IMR-90 (cell line): ENCODE measurements around the gene XKR7. TPM values are rescaled to one million over a fixed set of nuclear protein-coding genes. Genes with fewer than 3 reads are reported as not detected.

Experiments
- ATAC-seq: fragments of 200-7000 bp; cut with Tn5 transposase; 2 replicates; pipeline ENCODE4 v1.9.1; 2020; ENCODE audit warnings: low read depth, mild to moderate bottlenecking, moderate library complexity
- BruUV-seq: library from RNA; stranded (reverse); fragments of 400-500 nt; replicated peaks from 2 replicates; lab custom pipeline; 2021; lab: Mats Ljungman, UMichigan
- CTCF ChIA-PET: fragments of 300-600 bp; formaldehyde crosslinking; extraction: SDS; loops from one replicate; lab custom pipeline; 2021; ENCODE audit warnings: antibody characterized with exemption; lab: Yijun Ruan, JAX
- POLR2A ChIA-PET: fragments of 300-600 bp; sonication (Branson Sonifier 250); formaldehyde crosslinking; loops from one replicate; lab custom pipeline; 2022; ENCODE audit warnings: antibody characterized with exemption; ENCODE audit not compliant: unreplicated experiment; lab: Charles Lee
- DNase-seq: peaks from one replicate; pipeline ENCODE4 v3.0.0; 2013
- H2AFZ ChIP-seq: replicated peaks from 2 replicates; pipeline ENCODE3; 2013; ENCODE audit warnings: low read length, mild to moderate bottlenecking; ENCODE audit not compliant: poor library complexity
- H2AK5ac ChIP-seq: 2 replicates; pipeline ENCODE4 v1.6.1; 2013; ENCODE audit warnings: low read depth, low read length, inconsistent platforms
- H2AK9ac ChIP-seq: replicated peaks from 2 replicates; pipeline ENCODE3; 2013; ENCODE audit warnings: mild to moderate bottlenecking, low read depth, low read length, moderate library complexity; ENCODE audit not compliant: poor library complexity
- H2BK120ac ChIP-seq: 2 replicates; pipeline ENCODE4 v1.6.1; 2013; ENCODE audit warnings: low read depth, low read length, inconsistent platforms
- H2BK15ac ChIP-seq: 3 replicates; pipeline ENCODE4 v1.6.1; 2013; ENCODE audit warnings: low read depth, low read length, inconsistent platforms
- H2BK20ac ChIP-seq: 2 replicates; pipeline ENCODE4 v1.6.1; 2013; ENCODE audit warnings: low read depth, mild to moderate bottlenecking, inconsistent platforms, low read length, moderate library complexity
- H2BK5ac ChIP-seq: 2 replicates; pipeline ENCODE4 v1.6.1; 2013; ENCODE audit warnings: mild to moderate bottlenecking, low read depth, low read length, inconsistent platforms; ENCODE audit not compliant: poor library complexity, severe bottlenecking
- H3K14ac ChIP-seq: replicated peaks from 2 replicates; pipeline ENCODE4 v1.6.1; 2013; ENCODE audit warnings: low read depth, low read length, inconsistent platforms
- H3K18ac ChIP-seq: 2 replicates; pipeline ENCODE4 v1.6.1; 2013; ENCODE audit warnings: low read depth, low read length, control low read depth
- H3K23ac ChIP-seq: 2 replicates; pipeline ENCODE4 v1.6.1; 2013; ENCODE audit warnings: low read depth, low read length, inconsistent platforms
- H3K27ac ChIP-seq: 2 replicates; pipeline ENCODE4 v1.5.1; 2013; ENCODE audit warnings: mild to moderate bottlenecking, control low read depth, low read length; ENCODE audit not compliant: insufficient read depth
- H3K27me3 ChIP-seq: 2 replicates; pipeline ENCODE4 v1.6.1; 2013; ENCODE audit warnings: low read length; ENCODE audit not compliant: control insufficient read depth, insufficient read depth
- H3K36me3 ChIP-seq: 2 replicates; pipeline ENCODE4 v1.6.1; 2013; ENCODE audit warnings: low read length, mixed read lengths; ENCODE audit not compliant: control insufficient read depth, insufficient read depth
- H3K4ac ChIP-seq: 2 replicates; pipeline ENCODE4 v1.6.1; 2013; ENCODE audit warnings: low read depth, low read length, inconsistent platforms
- H3K4me1 ChIP-seq: 2 replicates; pipeline ENCODE4 v1.6.1; 2013; ENCODE audit warnings: low read length, mixed read lengths; ENCODE audit not compliant: control insufficient read depth, insufficient read depth
- H3K4me2 ChIP-seq: 2 replicates; pipeline ENCODE4 v1.6.1; 2013; ENCODE audit warnings: low read depth, mild to moderate bottlenecking, control low read depth, low read length, moderate library complexity
- H3K4me3 ChIP-seq: 2 replicates; pipeline ENCODE4 v1.5.1; 2013; ENCODE audit warnings: low read depth, mild to moderate bottlenecking, control low read depth, low read length, moderate library complexity; ENCODE audit not compliant: insufficient read depth
- H3K56ac ChIP-seq: 2 replicates; pipeline ENCODE4 v1.6.1; 2013; ENCODE audit warnings: low read length, inconsistent platforms; ENCODE audit not compliant: insufficient read depth; ENCODE audit errors: extremely low read depth
- H3K79me1 ChIP-seq, 2 experiments: 2 replicates each; pipeline ENCODE4 v1.6.1; 2013; ENCODE audit warnings: low read length in 2 of 2, inconsistent platforms in 1 of 2, low read depth in 1 of 2
- H3K9ac ChIP-seq: 2 replicates; pipeline ENCODE4 v1.6.1; 2013; ENCODE audit warnings: low read depth, low read length, control low read depth
- H3K9me1 ChIP-seq: 2 replicates; pipeline ENCODE4 v1.6.1; 2013; ENCODE audit warnings: low read length, inconsistent platforms; ENCODE audit not compliant: insufficient read depth
- H3K9me3 ChIP-seq: 2 replicates; pipeline ENCODE4 v1.6.1; 2013; ENCODE audit warnings: low read length; ENCODE audit not compliant: control insufficient read depth, insufficient read depth
- H4K20me1 ChIP-seq: 2 replicates; pipeline ENCODE4 v1.6.1; 2013; ENCODE audit warnings: low read length, inconsistent platforms; ENCODE audit not compliant: insufficient read depth
- H4K5ac ChIP-seq: 2 replicates; pipeline ENCODE4 v1.6.1; 2013; ENCODE audit warnings: mild to moderate bottlenecking, low read depth, low read length, control low read depth
- H4K8ac ChIP-seq, 2 experiments: 2 replicates each; pipeline ENCODE4 v1.6.1; 2013; ENCODE audit warnings: low read depth in 2 of 2, low read length in 2 of 2, control low read depth in 1 of 2, inconsistent platforms in 1 of 2
- H4K91ac ChIP-seq: 2 replicates; pipeline ENCODE4 v1.6.1; 2013; ENCODE audit warnings: low read depth, low read length, inconsistent platforms; ENCODE audit not compliant: insufficient read depth
- CEBPB ChIP-seq: IDR thresholded peaks from 2 replicates; pipeline ENCODE4 v1.6.1; 2012; ENCODE audit warnings: low read depth, low read length, improper control_type of control experiment
- MAFK ChIP-seq: IDR thresholded peaks from 2 replicates; pipeline ENCODE4 v1.6.1; 2012; ENCODE audit warnings: low read depth, low read length, improper control_type of control experiment
- NFE2L2 ChIP-seq: fragments of 150-350 bp; IDR thresholded peaks from 2 replicates; pipeline ENCODE4 v1.6.1; 2016; ENCODE audit warnings: low read depth, mild to moderate bottlenecking, low read length
- SMC3 ChIP-seq: fragments of 150-350 bp; IDR thresholded peaks from 2 replicates; pipeline ENCODE4 v1.6.1; 2016; ENCODE audit warnings: low read depth, mild to moderate bottlenecking, antibody characterized with exemption, low read length, moderate library complexity
- WGBS, 2 experiments: methylation state at CpG; one replicate each; pipeline versions ENCODE4 v1.1.5 to v1.1.7; 2013; ENCODE audit warnings: missing lambda C conversion rate in 2 of 2; ENCODE audit not compliant: insufficient read length in 1 of 2; ENCODE audit errors: extremely low coverage in 2 of 2; 5-methylcytosine and 5-hydroxymethylcytosine counted together
- dilution Hi-C: fragments of 300-500 bp; cut with HindIII; formaldehyde crosslinking; loops from one replicate; pipeline ENCODE4 v1.14.3; 2018; ENCODE audit warnings: low sequenced_read_pairs; ENCODE audit not compliant: unreplicated experiment
- in situ Hi-C: fragments of 300-500 bp; cut with MboI; formaldehyde crosslinking; loops from 3 replicates; pipeline ENCODE4 v1.14.3; 2019; ENCODE audit warnings: low sequenced_read_pairs, inconsistent platforms, mixed read lengths
- intact Hi-C: fragments of 100-400 bp; cut with micrococcal nuclease; formaldehyde crosslinking; loops from 2 replicates; pipeline ENCODE4 v1.10.0; 2022
- polyA plus RNA-seq, 3 experiments: library from polyadenylated mRNA; depleted of rRNA; stranded (reverse); fragments of >200 nt; gene quantifications; 2 replicates each; pipeline ENCODE4 v1.2.3, GENCODE V29; 2012; ENCODE audit warnings: low replicate concordance in 1 of 3
- total RNA-seq: library from RNA; depleted of rRNA; stranded (reverse); fragments of >200 nt; gene quantifications from 2 replicates; pipeline ENCODE4 v1.2.3, GENCODE V29; 2012

XKR7 gene
- total and polyA plus RNA-seq, 2 of the 4 experiments (the other 2 are of a cell fraction) = not detected

- no peak overlapping the region for H3K14ac ChIP-seq
- no peaks in the 10 kb centered on the region for H3K9me1 ChIP-seq
- peaks cover 16 to 24% of the 10 kb centered on the region in 2 experiments for H3K79me1 ChIP-seq
- CTCF ChIA-PET = interaction anchor here (1.2 kb wide), 1 partner anchor 98 kb away, joined by 3 read pairs; no protein-coding TSS in a partner anchor
- no peak overlapping the region for H2BK15ac ChIP-seq
- no peak overlapping the region for H2BK120ac ChIP-seq
- in situ Hi-C loops = loop anchor here (10.0 kb wide), 2 partner anchors 99 to 129 kb away; no protein-coding TSS in a partner anchor
- BruUV-seq = no TSS peak
- H3K23ac ChIP-seq = no peak overlapping the region
- H4K20me1 ChIP-seq = no peaks in the 10 kb centered on the region; the same call in 1 of the 2 replicates
- H3K27me3 ChIP-seq = peaks cover 12% of the 10 kb centered on the region
- no peak overlapping the region for H4K5ac ChIP-seq
- H2AK9ac ChIP-seq = no peak overlapping the region
- H2BK20ac ChIP-seq = no peak overlapping the region
- TF ChIP-seq MAFK (no peak), NFE2L2 (no peak), SMC3 (no peak), CEBPB (no peak)
- H3K4ac ChIP-seq = no peak overlapping the region
- no peak overlapping the region for H4K8ac ChIP-seq
- no peak overlapping the region for H2AFZ ChIP-seq
- intact Hi-C loops = loop anchor here (2.0 kb wide), 1 partner anchor 101 kb away; no protein-coding TSS in a partner anchor
- H3K56ac ChIP-seq = no peak overlapping the region
- no peaks in the 10 kb centered on the region for H3K9me3 ChIP-seq
- no peak overlapping the region for H2AK5ac ChIP-seq
- POLR2A ChIA-PET = no interaction called here
- peaks cover 6% of the 10 kb centered on the region for H3K4me1 ChIP-seq
- H3K27ac ChIP-seq = no peak overlapping the region
- ATAC-seq = no peak
- H3K36me3 ChIP-seq = peaks cover 5% of the 10 kb centered on the region; the same call in 1 of the 2 replicates
- no peak overlapping the region for H3K4me2 ChIP-seq
- no peak for DNase-seq
- H3K4me3 ChIP-seq = no peak overlapping the region
- no peak overlapping the region for H3K18ac ChIP-seq
- H2BK5ac ChIP-seq = no peak overlapping the region
- dilution Hi-C loops = no loop called here
- H4K91ac ChIP-seq = no peak overlapping the region
- no CpG with 5 or more reads among the region's 6 CpGs for WGBS, 2 experiments
- H3K9ac ChIP-seq = no peak overlapping the region
Measured at GRCh38 chr20:31953556-31954148, 14.3 kb upstream of the XKR7 start.
